Thymus (tissue), 11 donors: ENCODE results near the gene LRRC10B. TPM values are rescaled to one million over a fixed set of nuclear protein-coding genes. Genes with fewer than 3 reads are reported as not detected.

Experiments used
- DNase-seq, 9 donors: peaks; one replicate each; pipeline ENCODE4 v3.0.0-alpha.2; 2013; ENCODE audit warnings: low spot score in 9 of 9, low read depth in 6 of 9, missing footprints in 1 of 9
- H3K27ac ChIP-seq, 2 donors: one replicate each; pipeline ENCODE4 v1.5.1; 2013; ENCODE audit warnings: control low read depth in 1 of 2, low read depth in 1 of 2, low read length in 1 of 2, mild to moderate bottlenecking in 1 of 2, moderate library complexity in 1 of 2
- H3K27me3 ChIP-seq, 2 donors: one replicate each; pipeline ENCODE4 v1.5.1; 2013; ENCODE audit warnings: low read length in 1 of 2; ENCODE audit not compliant: control insufficient read depth in 2 of 2, insufficient read depth in 1 of 2
- H3K36me3 ChIP-seq, 2 donors: one replicate each; pipeline ENCODE4 v1.5.1; 2013; ENCODE audit warnings: low read length in 1 of 2, mild to moderate bottlenecking in 1 of 2, moderate library complexity in 1 of 2; ENCODE audit not compliant: control insufficient read depth in 2 of 2, insufficient read depth in 2 of 2
- H3K4me1 ChIP-seq, 2 donors: one replicate each; pipeline ENCODE4 v1.5.1; 2013; ENCODE audit warnings: low read length in 2 of 2; ENCODE audit not compliant: control insufficient read depth in 2 of 2, insufficient read depth in 2 of 2
- H3K4me3 ChIP-seq, 2 donors: one replicate each; pipeline ENCODE4 v1.5.1; 2013; ENCODE audit warnings: low read length in 2 of 2, control low read depth in 1 of 2, mild to moderate bottlenecking in 1 of 2
- H3K9me3 ChIP-seq, 2 donors: one replicate each; pipeline ENCODE4 v1.5.1; 2013; ENCODE audit warnings: low read length in 1 of 2, mild to moderate bottlenecking in 1 of 2; ENCODE audit not compliant: control insufficient read depth in 2 of 2, insufficient read depth in 1 of 2
- WGBS: extraction: QIAGEN DNeasy Blood & Tissue Kit; methylation state at CpG from one replicate; pipeline ENCODE4 v1.1.7; 2013; 5-methylcytosine and 5-hydroxymethylcytosine counted together
- polyA plus RNA-seq: library from polyadenylated mRNA; stranded (reverse); fragments of 200-250 nt; gene quantifications from one replicate; pipeline ENCODE4 v1.2.3, GENCODE V29; 2013
- total RNA-seq: library from RNA; stranded (reverse); fragments of 120-200 nt; gene quantifications from one replicate; pipeline ENCODE4 v1.2.4, GENCODE V29; 2013
- donor health status: healthy.

LRRC10B gene
- total and polyA plus RNA-seq, 2 donors = 2.7 to 4.1 TPM

DNA sequence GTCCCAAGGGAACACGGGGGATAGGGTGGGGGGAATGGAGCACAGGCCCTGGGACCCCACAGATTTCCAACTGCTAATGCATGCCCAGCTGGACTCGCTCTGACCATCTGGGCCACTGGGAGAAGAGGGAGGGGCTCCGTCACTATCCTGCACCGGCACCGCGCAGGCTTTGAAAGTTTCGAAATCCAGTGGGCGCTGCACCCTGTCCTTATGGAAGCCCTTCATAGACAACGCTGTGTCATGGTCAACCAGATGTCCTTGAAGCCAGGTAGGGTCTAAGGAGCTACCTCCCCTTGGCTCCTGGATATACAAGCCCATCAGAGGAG is 30.1 kb downstream of the LRRC10B start:
- 89% methylated on average over 9 of the region's 9 CpGs for WGBS
- Histone ChIP-seq H3K4me1 (no peaks in the 10 kb centered on the region), H3K27ac (no peak overlapping the region), H3K36me3 (no peaks in the 10 kb centered on the region), H3K9me3 (no peaks in the 10 kb centered on the region), H3K27me3 (peaks cover 0 to 20% of the 10 kb centered on the region in 2 donors), H3K4me3 (no peak overlapping the region)
- no peak for DNase-seq

DNA sequence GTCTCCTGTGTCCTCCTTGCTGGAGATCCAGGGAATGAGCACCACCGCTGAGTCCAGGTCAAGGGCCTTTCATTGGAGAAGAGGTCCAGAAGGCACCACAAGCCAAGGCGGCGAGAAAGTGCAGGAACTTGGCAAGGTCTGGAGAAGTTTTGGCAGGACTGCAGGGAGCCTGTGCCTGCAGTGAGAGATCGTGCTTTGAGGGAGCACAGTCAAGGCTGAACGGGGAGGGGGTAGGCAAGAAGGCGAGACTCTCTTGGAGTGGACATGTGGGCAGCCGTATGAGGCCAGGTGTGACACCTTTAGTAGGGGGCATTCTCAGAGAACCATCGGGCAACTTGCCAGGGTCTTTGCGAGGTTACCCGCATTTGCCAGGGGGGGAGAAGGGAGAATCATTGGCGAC is 30.5 kb downstream of the LRRC10B start:
- no peak for DNase-seq
- Histone ChIP-seq H3K4me1 (no peaks in the 10 kb centered on the region), H3K27ac (no peak overlapping the region), H3K9me3 (no peaks in the 10 kb centered on the region), H3K36me3 (no peaks in the 10 kb centered on the region), H3K4me3 (no peak overlapping the region), H3K27me3 (peaks cover 0 to 20% of the 10 kb centered on the region in 2 donors)
- 93% methylated on average over 11 of the region's 11 CpGs for WGBS

DNA sequence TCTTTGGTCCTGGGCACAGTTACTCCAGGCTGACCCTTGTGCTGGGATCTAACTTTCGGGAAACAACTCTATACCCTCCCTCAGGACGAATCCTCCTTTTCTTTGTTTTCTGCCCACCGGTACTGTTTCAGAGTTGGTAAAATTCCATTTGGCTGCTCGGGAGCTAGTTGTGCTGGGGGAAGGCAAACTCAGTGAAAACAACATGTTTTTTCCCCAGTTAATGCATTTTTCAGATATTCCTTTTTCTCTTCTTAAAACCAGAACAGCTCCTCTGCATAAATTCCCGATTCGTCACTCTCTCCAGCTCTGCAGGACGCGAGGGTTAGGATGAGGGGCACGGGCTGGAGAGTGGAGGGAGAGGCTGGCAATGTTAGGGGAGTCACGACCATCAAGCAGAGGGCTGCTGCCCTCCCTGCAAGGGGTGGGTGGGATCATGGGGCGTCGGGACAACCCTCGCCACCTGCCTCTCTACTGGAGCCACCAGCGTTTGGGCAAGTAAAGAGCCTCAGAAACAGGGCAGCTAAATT is 31.3 kb downstream of the LRRC10B start:
- no peaks in the 10 kb centered on the region for H3K36me3 ChIP-seq
- 67% methylated on average over 14 of the region's 14 CpGs for WGBS
- no peak for DNase-seq
- no peak overlapping the region for H3K4me3 ChIP-seq
- H3K27me3 ChIP-seq = peaks cover 0 to 19% of the 10 kb centered on the region in 2 donors
- H3K4me1 ChIP-seq = no peaks in the 10 kb centered on the region
- no peak overlapping the region for H3K27ac ChIP-seq
- H3K9me3 ChIP-seq = peaks cover 0 to 3% of the 10 kb centered on the region in 2 donors

DNA sequence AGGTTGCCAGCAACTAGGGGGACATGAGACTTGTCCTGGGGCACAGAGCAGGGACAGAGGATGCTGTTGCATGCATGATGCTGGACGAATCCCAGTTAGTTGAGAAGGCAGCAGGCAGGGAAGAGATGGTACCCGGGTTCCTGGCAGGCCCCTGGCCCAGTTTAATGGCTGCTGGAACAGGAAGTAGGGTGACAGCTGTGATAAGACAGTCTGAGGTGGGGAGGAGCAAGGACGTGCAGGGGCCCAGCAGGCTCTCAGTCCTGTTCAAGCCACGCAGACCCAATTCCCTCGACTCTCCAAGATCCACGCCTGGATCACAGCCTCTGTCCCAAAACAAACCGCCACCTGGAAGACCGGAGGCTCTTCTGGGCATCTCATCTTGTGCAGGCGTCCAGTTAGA is 32.0 kb downstream of the LRRC10B start:
- H3K27ac ChIP-seq = no peak overlapping the region
- H3K9me3 ChIP-seq = peaks cover 0 to 3% of the 10 kb centered on the region in 2 donors
- H3K4me3 ChIP-seq = no peak overlapping the region
- WGBS = 55% methylated on average over 9 of the region's 9 CpGs
- DNase-seq = no peak
- no peaks in the 10 kb centered on the region for H3K4me1 ChIP-seq
- H3K36me3 ChIP-seq = no peaks in the 10 kb centered on the region
- peaks cover 0 to 19% of the 10 kb centered on the region in 2 donors for H3K27me3 ChIP-seq

DNA sequence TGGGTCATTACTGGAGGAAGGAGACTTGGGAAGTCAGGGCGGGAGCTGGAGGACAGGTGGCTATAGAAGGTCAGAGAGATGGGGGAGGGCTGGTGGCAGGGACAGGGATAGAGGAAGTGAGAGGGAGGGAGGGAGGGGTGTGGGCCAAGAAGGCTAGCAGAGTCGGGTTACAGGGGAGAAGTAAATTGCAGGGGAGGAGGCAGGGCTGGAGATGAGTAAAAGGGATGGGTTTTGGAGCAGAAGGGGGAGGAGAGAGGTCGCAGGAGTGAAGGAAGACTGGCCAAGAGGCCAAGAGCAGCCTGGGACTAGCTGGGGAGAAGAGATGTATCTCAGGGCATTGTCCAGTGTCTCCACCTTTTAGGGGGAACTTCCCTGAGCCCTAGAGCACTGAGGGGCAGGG is 33.0 kb downstream of the LRRC10B start:
- H3K4me1 ChIP-seq = no peaks in the 10 kb centered on the region
- no peak overlapping the region for H3K27ac ChIP-seq
- 16% methylated on average over 3 of the region's 3 CpGs for WGBS
- peaks cover 0 to 19% of the 10 kb centered on the region in 2 donors for H3K27me3 ChIP-seq
- H3K9me3 ChIP-seq = peaks cover 0 to 3% of the 10 kb centered on the region in 2 donors
- H3K36me3 ChIP-seq = no peaks in the 10 kb centered on the region
- DNase-seq = no peak
- no peak overlapping the region for H3K4me3 ChIP-seq

DNA sequence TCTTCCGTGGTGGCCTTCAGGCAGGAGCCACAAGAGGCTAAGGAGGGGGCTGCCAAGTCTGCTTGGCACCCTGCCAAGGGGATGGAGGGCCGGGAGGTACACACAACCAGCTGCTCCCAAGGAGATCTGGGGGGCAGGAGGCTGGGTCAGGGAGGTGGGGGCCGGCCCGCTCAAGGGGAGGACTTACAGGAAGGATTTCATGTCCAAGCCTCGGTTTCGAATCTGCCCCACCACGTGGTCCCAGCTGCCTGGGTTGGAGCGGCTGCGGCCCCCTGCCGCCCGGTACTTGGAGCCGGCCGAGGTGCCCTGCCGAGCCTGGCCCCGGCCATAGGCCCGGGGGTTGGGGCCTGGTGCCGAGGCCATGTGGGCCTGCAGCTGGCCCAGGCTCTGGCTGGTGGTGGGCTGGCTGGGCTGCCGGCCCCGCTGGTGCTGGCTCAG is 33.5 kb downstream of the LRRC10B start:
- Histone ChIP-seq H3K4me1 (no peaks in the 10 kb centered on the region), H3K36me3 (no peaks in the 10 kb centered on the region), H3K4me3 (no peak overlapping the region), H3K27me3 (peaks cover 0 to 19% of the 10 kb centered on the region in 2 donors), H3K9me3 (peaks cover 0 to 3% of the 10 kb centered on the region in 2 donors), H3K27ac (no peak overlapping the region)
- 56% methylated on average over 19 of the region's 19 CpGs for WGBS
- DNase-seq = no peak

DNA sequence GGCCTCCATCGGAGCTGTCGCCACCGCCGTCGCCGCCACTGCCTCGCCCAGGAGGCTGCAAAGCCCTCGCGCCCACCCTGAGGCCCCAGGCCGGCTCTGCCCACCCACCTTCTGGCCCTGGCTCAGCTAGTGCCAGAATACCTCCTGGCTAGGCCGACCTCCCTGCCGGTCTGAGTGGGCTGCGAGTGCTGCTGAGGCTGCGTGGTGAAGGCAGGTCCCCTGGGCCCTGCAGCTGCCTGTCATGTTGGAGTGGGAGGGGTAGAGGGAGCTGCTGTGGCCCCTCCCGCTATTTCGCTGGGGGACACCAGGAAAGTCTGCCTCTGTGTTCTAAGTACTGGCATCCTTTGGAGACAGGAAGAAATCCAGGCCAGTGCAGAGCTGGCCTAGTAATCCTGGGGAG is 34.2 kb downstream of the LRRC10B start:
- Histone ChIP-seq H3K4me1 (no peaks in the 10 kb centered on the region), H3K27me3 (peaks cover 0 to 23% of the 10 kb centered on the region in 2 donors), H3K4me3 (no peak overlapping the region), H3K27ac (no peak overlapping the region), H3K9me3 (peaks cover 0 to 3% of the 10 kb centered on the region in 2 donors), H3K36me3 (no peaks in the 10 kb centered on the region)
- WGBS = 94% methylated on average over 16 of the region's 16 CpGs
- no peak for DNase-seq

DNA sequence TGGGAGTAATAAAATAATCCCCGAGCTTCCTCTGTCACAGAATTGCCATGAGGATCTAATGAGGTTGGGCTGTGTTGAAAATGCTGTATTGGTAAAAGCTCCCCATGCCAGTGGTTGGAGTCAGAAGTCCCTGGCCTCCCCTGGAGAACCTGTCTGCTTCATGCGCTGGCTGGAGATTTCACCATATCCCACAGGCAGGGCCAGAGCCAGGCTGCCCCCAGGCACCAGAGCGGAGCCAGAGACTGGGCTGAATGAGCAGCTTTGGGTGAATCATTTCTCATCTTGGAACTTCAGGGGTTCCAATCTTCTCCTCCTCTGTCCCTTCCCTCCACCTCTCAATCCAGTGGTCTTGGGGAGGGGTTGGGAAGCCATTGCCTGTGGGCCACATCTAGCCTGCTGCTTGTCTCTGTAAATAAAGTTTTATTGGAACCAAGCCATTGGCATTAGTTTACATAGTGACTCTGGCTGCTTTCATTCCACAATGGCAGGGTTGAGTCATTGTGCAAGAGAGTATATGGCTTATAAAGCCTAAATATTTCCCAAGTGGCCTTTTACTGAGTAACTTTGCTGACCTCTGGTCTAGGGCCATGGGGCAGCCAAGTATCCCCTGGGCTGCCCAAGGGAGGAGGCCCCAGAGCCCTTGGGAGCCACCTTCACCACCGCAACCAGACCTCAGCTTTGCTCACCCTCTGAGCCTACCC is 35.2 kb downstream of the LRRC10B start:
- H3K4me1 ChIP-seq = no peaks in the 10 kb centered on the region
- DNase-seq = no peak
- no peak overlapping the region for H3K4me3 ChIP-seq
- H3K27me3 ChIP-seq = peaks cover 0 to 23% of the 10 kb centered on the region in 2 donors
- WGBS = 96% methylated on average over 4 of the region's 4 CpGs
- no peak overlapping the region for H3K27ac ChIP-seq
- peaks cover 0 to 3% of the 10 kb centered on the region in 2 donors for H3K9me3 ChIP-seq
- no peaks in the 10 kb centered on the region for H3K36me3 ChIP-seq

DNA sequence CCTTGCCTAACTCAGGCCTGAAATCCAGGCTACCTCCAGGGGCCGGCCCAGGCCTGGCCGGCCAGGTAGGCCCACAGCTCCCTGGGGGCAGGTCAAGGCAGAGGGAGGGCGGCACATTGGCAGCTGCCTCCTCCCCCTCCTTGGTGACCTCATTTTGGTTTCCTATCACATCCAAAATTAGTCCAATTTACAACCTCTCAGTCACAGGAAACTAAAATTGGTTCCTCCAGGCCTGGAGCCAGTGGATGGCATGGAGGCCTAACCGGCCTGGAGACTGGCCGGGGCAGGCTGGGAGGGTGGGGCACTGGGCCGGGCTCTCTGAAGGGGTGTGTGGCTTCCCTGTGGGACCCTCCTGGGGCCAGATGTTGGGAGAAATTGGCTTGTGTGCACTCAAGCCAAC is 35.9 kb downstream of the LRRC10B start:
- WGBS = 94% methylated on average over 6 of the region's 6 CpGs
- no peaks in the 10 kb centered on the region for H3K36me3 ChIP-seq
- peaks cover 0 to 23% of the 10 kb centered on the region in 2 donors for H3K27me3 ChIP-seq
- H3K9me3 ChIP-seq = peaks cover 0 to 3% of the 10 kb centered on the region in 2 donors
- no peaks in the 10 kb centered on the region for H3K4me1 ChIP-seq
- no peak overlapping the region for H3K4me3 ChIP-seq
- DNase-seq = no peak
- no peak overlapping the region for H3K27ac ChIP-seq
